Caki2 (cell line): Measurements from ENCODE around the gene FAM107B. TPM values are rescaled to one million over a fixed set of nuclear protein-coding genes. Genes with fewer than 3 reads are reported as not detected.

Source experiments
- DNase-seq: peaks from one replicate; pipeline ENCODE4 v3.0.0-alpha.2; 2015; ENCODE audit warnings: low read depth
- in situ Hi-C: cut with HindIII; loops from 2 replicates; pipeline ENCODE4 v1.10.0; 2016; ENCODE audit warnings: low sequenced_read_pairs, low pct_unique_long_range_greater_than_20kb, mixed read lengths
- total RNA-seq: library from RNA; depleted of rRNA; stranded (reverse); fragments of >200 nt; shearing (Covaris generic); gene quantifications from 2 replicates; pipeline ENCODE4 v1.2.3, GENCODE V29; 2014; ENCODE audit warnings: low replicate concordance

FAM107B gene
- total RNA-seq, 1 experiment from 2014 or later: 125 TPM

- DNase-seq: no peak
Measured at GRCh38 chr10:14583252-14583651, 191.4 kb downstream of the FAM107B start.

GRCh38 chr10:14581553-14582321 is 193.0 kb downstream of the FAM107B start:
- DNase-seq: no peak
- in situ Hi-C loops: no loop called here

More at GRCh38 chr10:14583252-14583651, 191.4 kb downstream of the FAM107B start:
- in situ Hi-C loops: no loop called here

GRCh38 chr10:14580671-14581332 is 193.9 kb downstream of the FAM107B start:
- DNase-seq: no peak
- in situ Hi-C loops: no loop called here

GRCh38 chr10:14579405-14579804 is 195.3 kb downstream of the FAM107B start:
- no peak for DNase-seq
- in situ Hi-C loops: no loop called here

- peak; percentile 92 for DNase-seq
- in situ Hi-C loops: no loop called here
Measured at GRCh38 chr10:14578060-14578952, 196.4 kb downstream of the FAM107B start.

GRCh38 chr10:14574885-14575284 is 199.8 kb downstream of the FAM107B start:
- in situ Hi-C loops: no loop called here
- DNase-seq: no peak

- in situ Hi-C loops: no loop called here
- no peak for DNase-seq
Measured at GRCh38 chr10:14574291-14574690, 200.4 kb downstream of the FAM107B start.

GRCh38 chr10:14573666-14574261 is 200.9 kb downstream of the FAM107B start:
- DNase-seq: peak; percentile 61
- in situ Hi-C loops: no loop called here

GRCh38 chr10:14572811-14573210 is 201.9 kb downstream of the FAM107B start:
- no peak for DNase-seq
- in situ Hi-C loops: no loop called here

GRCh38 chr10:14571866-14572507 is 202.7 kb downstream of the FAM107B start:
- DNase-seq: peak; percentile 65
- in situ Hi-C loops: no loop called here

GRCh38 chr10:14570800-14571199 is 203.9 kb downstream of the FAM107B start:
- in situ Hi-C loops: no loop called here
- DNase-seq: no peak

- DNase-seq: no peak
- in situ Hi-C loops: no loop called here
Measured at GRCh38 chr10:14569274-14570060, 205.2 kb downstream of the FAM107B start.

GRCh38 chr10:14567421-14567820 is 207.3 kb downstream of the FAM107B start:
- in situ Hi-C loops: no loop called here
- DNase-seq: no peak

- in situ Hi-C loops: no loop called here
- DNase-seq: no peak
Measured at GRCh38 chr10:14566498-14566897, 208.2 kb downstream of the FAM107B start.

GRCh38 chr10:14565199-14565598 is 209.5 kb downstream of the FAM107B start:
- no peak for DNase-seq
- in situ Hi-C loops: no loop called here

- in situ Hi-C loops: no loop called here
Measured at GRCh38 chr10:14564268-14564744, 210.4 kb downstream of the FAM107B start.

GRCh38 chr10:14563359-14563940 is 211.2 kb downstream of the FAM107B start:
- in situ Hi-C loops: no loop called here
- no peak for DNase-seq

More at GRCh38 chr10:14564268-14564744, 210.4 kb downstream of the FAM107B start:
- no peak for DNase-seq
